DND-41 (cell line): ENCODE data around the gene LRRC46.

Source experiments
- CTCF ChIP-seq: IDR thresholded peaks from 2 replicates; pipeline ENCODE4 v1.5.1; 2012; ENCODE audit warnings: borderline replicate concordance, low read length, moderate library complexity, mild to moderate bottlenecking; ENCODE audit not compliant: poor library complexity, severe bottlenecking; ENCODE audit errors: extremely low read depth
- EZH2 ChIP-seq: IDR thresholded peaks from 3 replicates; pipeline ENCODE4 v1.6.1; 2012; ENCODE audit warnings: borderline replicate concordance, low read depth, mild to moderate bottlenecking, moderate library complexity, low read length, inconsistent platforms; ENCODE audit not compliant: severe bottlenecking

GRCh38 chr17:47816111-47816735 is 15.2 kb upstream of the LRRC46 start:
- no peak for TF ChIP-seq CTCF
- no peak for TF ChIP-seq EZH2
